ENCODE data around the gene IL1RAP.

IL1RAP gene

DNA sequence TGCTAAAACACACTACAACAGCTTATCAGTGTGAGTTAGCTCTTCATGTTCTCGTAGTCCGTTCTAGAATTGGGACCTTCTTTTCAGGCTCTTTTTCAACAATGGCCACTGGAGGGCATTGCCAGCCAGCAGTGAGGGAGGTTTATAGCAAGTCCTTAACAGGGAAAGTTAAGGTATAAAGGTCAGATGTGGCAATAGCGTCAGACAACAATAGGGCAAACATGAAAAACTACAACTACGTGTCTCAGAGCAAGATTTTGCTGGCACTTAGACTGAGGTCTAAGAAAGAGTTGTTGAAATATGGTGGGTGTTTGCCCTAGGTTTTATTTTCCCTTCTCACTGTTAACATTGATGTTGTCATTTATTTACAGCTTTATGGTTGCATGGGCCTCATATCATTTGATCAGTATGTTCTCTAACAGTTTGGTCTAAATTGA is 187.2 kb downstream of the IL1RAP start:
- no peak overlapping the region for H3K4me3 ChIP-seq
- TF ChIP-seq, protein P1, sequence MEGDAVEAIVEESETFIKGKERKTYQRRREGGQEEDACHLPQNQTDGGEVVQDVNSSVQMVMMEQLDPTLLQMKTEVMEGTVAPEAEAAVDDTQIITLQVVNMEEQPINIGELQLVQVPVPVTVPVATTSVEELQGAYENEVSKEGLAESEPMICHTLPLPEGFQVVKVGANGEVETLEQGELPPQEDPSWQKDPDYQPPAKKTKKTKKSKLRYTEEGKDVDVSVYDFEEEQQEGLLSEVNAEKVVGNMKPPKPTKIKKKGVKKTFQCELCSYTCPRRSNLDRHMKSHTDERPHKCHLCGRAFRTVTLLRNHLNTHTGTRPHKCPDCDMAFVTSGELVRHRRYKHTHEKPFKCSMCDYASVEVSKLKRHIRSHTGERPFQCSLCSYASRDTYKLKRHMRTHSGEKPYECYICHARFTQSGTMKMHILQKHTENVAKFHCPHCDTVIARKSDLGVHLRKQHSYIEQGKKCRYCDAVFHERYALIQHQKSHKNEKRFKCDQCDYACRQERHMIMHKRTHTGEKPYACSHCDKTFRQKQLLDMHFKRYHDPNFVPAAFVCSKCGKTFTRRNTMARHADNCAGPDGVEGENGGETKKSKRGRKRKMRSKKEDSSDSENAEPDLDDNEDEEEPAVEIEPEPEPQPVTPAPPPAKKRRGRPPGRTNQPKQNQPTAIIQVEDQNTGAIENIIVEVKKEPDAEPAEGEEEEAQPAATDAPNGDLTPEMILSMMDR (IDR thresholded peaks at IDR 0.05), result no peak
- DNase-seq (ENCODE audit: low spot score), result no peak
- no peak overlapping the region for H3K27ac ChIP-seq

DNA sequence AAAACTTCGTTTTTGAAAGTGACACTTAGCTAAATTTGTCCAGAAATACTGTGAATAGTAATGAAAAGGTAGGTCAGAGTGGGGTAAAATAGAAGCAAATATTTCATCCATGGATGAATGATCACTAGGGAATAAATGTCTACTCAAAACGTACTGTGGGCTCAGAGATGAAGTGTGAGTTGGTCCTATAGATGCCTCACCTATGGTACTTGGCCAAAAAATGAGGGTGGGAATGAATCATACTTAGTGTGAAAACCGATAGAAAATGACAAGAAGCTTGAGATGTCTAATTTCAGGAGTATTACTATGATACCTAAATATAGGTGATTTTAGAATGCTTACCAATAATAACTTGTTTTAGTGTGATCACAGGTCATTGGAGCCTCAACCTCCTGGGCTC is 192.7 kb downstream of the IL1RAP start:
- Histone ChIP-seq H3K27ac (no peak overlapping the region), H3K4me3 (no peak overlapping the region)
- TF ChIP-seq, protein P1 (IDR thresholded peaks at IDR 0.05), result no peak
- DNase-seq (ENCODE audit: low spot score), result no peak
